ENCODE data around the gene ALG8. TPM values are rescaled to one million over a fixed set of nuclear protein-coding genes. Genes with fewer than 3 reads are reported as not detected.
"Not testable (repeated sequence)": the region's sequence is repeated elsewhere in the genome, so short reads cannot be mapped to it uniquely, and the experiment has no call there.

ALG8 gene
- total RNA-seq, 1 donor from 2014 or later: 16.7 TPM

DNA sequence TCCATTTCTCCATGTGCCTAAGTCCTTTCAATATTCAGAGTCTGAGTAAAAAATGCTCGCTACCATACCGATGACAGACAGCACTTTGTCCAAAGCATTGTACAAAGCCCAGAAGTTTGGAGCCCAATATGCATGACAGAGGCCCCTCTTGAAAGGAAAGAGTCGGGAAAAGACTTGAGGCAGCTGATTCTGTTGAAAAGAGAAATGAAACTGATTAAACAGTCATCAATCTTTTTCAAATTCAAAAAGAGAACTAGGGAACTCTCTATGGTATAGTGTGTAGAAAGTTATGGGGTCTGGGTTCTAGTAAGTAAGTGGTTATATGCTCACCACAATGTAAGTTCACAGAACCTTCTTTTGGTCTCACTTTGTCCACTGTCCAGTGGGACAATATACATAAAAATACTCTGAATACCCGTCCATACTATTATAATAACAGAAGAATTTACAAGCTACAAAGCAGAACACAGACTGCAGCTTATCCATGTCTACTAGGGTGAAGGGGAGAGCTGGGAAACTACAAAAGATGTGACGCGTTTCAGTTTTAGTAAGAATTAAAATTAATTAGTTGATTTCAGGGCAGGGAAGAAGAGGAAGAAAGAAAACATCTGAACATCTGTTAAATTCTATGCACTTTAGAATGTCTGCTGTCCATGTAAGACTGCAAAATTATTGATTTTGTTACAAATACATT lies 26.7 kb downstream of the ALG8 start:
- ATAC-seq (no peak), DNase-seq (ENCODE audit: missing footprints) (no peak)
- intact Hi-C loops (cut with DNase I): no loop called here

DNA sequence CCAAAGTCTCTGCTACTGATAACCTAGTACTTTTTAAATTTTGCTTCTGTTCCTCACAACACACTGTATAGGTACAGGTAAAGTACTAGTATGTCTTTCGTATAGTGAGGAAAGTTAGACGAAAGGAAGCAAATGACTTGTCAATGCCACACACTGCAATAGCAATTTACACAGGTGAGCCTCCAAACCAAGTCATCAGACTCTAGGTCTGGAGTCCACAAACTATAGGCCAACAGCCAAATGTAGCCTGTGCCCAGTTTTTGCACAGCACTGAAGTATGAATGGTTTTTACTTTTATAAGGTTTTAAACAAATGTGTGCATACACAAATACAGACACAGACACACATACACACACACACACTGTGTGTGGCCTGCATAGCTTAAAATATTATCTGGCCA lies 28.1 kb downstream of the ALG8 start:
- intact Hi-C loops (cut with DNase I): no loop called here
- no peak for ATAC-seq
- DNase-seq (ENCODE audit: missing footprints): no peak

DNA sequence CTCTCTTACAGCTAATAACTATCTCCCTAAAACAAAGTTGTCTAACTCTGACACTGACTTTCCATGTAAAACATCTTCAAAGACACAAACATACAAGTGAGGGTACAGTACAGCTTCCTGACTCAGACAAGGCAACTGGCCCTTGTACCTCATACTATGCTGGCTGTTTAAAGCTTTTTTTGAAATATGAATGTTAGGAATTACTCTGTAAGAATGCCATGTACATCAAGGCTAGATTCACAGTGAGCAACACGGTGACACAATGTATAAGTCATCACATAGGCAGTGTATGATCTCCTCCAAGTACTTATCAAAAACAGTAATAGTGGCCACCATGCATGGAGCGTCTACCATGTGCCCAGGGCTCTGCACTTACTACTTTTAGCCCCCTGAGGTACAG lies 28.6 kb downstream of the ALG8 start:
- intact Hi-C loops (cut with DNase I): no loop called here
- DNase-seq (ENCODE audit: missing footprints) (no peak), ATAC-seq (no peak)

DNA sequence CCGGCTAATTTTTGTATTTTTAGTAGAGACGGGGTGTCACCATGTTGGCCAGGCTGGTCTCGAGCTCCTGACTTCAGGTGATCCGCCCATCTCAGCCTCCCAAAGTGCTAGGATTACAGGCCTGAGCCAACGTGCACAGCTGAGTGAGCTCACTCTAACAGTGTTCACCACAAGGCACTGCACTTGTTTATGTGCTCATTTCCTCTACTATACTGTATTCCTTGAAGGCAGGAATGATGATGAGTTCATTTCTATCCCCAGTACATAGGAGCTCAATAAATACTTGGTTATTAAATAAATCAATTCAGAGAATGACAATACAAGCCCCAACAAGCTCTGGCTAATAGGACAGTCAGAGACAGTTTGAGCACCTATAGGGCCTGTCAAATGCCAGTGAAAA lies 29.1 kb downstream of the ALG8 start:
- ATAC-seq (no peak), DNase-seq (ENCODE audit: missing footprints) (no peak)
- intact Hi-C loops (cut with DNase I): no loop called here

DNA sequence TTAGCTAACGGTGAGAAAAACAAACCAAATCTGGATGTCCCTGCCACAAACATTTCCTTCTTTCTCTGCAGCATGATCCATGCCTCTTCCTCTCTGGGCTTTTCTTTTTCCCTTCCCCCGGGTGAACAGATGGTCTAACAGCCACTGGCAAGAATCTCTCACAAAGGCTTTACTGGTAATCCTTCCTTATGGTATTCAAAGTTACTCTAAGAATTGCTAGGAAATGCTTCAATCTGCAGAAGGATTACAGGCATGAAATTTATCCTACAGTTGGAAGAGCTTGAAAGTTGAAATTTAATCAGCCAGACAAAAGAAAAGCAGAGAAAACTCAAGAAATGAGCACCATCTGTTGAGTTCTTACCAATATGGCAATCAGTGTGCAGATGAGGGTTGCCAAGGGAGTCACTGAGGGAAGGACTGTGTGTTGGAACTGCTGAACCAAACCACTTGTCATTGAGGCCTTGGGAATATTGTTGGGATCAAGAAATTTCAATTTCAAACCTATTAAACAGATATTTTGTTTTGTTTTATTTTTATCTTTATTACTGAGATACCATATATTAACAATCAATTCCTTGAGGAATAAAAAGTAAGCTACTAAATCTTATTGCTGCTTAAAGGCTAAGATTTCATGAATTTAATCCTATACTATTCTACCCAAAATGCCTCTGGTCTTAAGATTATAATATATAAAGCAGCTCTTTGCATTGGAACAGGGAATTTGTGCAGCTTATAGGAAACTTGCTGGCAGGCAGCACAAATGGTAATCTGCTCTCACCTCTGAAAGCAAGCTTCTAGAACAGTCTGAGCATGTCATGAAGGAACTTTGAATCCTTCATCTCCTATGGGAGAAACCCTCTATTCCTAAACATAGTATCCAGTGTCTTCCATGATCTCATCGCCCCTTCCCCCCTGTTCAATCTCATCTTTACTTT lies 30.1 kb downstream of the ALG8 start:
- intact Hi-C loops (cut with DNase I): no loop called here
- no peak for ATAC-seq
- no peak for DNase-seq (ENCODE audit: missing footprints)

DNA sequence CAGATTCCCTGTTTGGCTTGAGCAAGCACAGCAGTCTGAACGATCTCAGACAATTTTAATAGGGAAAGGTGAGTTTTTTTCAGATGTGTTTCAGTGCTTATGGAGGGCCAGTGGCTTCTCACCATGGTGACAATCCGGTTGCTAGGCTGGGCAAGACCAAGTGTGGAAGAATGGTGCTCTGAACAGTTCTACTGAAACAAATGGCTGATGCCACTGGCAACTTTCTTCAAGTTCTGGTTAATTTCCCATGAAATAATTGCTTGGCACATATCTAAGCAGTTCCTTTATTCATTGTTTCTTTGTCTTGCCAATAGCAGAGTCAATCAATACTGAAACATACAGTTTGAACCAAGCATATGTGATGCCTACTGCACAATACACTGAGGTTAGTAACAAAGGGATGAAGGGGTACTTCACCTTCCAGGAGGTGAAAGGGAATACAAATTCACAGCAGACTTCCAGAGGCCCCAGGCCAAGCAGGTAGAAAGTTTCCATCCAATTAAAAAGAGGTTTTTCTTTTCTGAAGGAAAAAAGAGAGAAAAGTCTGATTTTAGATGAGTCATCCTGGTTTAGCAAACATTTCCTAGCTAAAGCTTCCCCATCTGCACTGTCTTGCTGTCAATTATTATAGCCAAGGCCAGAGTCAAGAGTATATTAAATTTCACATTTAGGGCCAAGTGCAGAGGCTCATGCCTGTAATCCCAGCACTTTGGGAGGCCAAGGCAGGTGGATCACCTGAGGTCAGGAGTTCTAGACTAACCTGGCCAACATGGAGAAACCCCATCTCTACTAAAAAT lies 38.6 kb downstream of the ALG8 start:
- DNase-seq (ENCODE audit: missing footprints) (no peak), ATAC-seq (no peak)
- intact Hi-C loops (cut with DNase I): no loop called here

DNA sequence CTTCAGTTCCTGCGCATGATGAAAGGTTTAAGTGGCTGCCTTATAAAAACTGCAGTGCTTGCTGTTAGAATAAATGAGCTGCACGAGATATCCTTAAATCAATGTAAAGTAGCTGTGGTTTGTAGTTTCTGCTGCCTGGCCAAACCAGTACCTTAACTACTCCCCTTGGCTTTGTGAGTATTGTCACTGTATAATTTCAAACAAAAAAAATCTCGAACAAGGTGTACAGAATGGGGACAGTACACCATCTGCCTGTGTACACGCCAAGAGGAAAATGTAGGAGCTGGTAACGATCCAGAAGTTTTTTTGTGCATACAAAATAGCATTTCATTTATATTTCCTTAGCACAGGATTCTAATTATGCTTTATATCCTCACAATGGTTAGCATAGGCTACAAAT lies 39.2 kb downstream of the ALG8 start:
- intact Hi-C loops (cut with DNase I): no loop called here
- DNase-seq (ENCODE audit: missing footprints) (no peak), ATAC-seq (no peak)

DNA sequence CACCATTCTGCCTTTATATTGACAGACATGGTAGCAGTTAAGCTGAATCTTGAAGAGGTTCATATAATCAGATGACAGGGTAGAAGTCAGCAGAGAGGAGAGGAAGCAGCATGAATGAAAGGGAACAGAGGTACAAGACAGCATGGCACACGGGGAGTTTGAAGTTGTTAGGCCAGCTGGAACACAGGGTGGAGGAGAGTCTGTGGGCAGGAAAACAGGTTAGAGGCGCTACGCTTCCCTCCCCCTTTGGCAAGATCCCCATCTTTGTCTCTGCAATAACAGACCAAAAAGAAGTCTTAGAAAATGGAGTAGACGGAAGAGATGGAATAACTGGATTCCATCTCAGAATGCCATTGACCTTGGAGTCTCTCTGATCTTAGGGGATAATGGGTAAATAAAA lies 39.8 kb downstream of the ALG8 start:
- no peak for ATAC-seq
- DNase-seq (ENCODE audit: missing footprints): no peak
- intact Hi-C loops (cut with DNase I): no loop called here

DNA sequence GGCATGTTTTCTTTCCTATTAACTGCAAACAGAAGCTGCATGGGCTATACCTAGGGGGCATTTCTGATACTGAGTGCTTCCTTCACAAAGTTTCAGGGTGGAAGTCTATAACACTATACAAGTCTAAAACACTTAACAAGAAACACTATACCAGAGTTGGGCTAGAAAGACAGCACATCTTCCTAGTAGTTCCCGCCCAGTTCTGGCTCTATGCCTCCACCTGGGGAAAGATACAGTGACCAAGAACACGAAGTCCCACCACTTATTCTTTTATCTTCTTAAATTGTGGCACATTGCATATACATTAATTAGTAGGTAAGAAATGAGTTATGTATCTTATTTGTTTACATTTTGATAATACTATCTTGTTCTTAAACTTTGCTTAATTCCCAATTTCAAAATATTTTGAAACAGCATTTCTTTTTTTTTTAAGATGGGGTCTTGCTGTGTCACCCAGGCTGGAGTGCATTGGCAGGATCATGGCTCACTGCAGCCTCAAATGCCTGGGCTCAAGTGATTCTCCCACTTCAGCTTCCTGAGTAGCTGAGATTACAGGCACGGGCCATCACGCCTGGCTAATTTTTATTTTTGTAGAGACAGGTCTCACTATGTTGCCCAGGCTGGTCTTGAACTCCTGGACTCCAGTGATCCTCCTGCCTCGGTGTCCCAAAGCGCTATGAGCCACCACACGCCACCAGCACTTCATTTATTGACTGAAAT lies 41.6 kb downstream of the ALG8 start:
- ATAC-seq (no peak), DNase-seq (ENCODE audit: missing footprints) (no peak)
- intact Hi-C loops (cut with DNase I): no loop called here

DNA sequence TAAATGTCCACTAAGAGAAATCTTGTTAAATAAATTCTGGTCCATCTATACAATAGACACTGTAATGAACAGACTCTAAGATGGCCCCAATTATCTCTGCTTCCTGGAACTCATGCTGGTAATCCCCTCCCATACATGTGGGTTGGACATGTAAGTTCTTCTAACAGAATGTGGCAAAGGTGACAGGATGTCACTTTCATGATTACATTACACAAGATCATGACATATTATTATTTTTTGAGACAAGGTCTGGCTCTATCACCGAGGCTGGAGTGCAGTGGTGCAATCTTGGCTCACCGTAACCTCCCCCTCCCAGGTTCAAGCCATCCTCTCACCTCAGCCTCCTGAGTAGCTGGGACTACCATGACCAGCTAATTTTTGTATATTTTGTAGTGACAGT lies 45.2 kb downstream of the ALG8 start:
- no peak for ATAC-seq
- intact Hi-C loops (cut with DNase I): no loop called here
- no peak for DNase-seq (ENCODE audit: missing footprints)

DNA sequence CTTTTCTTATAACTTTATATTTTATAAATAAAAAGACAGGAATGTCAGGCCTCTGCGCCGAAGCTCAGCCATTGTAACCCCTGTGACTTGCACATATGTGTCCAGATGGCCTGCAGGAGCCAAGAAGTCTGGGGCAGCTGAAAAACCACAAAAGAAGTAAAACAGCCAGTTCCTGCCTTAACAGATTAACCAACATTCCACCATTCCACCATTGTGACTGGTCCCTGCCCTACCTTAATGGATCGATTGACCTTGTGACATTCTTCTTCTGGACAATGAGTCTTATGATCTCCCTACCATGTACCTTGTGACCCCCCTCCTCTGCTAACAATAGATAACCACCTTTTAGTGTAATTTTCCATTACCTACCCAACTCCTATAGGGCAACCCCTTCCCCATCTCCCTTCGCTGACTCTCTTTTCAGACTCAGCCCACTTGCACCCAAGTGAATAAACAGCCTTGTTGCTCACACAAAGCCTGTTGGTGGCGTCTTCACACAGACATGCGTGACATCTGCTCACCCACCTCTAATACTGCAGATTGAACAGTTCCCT lies 52.8 kb downstream of the ALG8 start:
- DNase-seq (ENCODE audit: missing footprints); intact Hi-C loops (cut with DNase I); ATAC-seq: not testable (repeated sequence)

DNA sequence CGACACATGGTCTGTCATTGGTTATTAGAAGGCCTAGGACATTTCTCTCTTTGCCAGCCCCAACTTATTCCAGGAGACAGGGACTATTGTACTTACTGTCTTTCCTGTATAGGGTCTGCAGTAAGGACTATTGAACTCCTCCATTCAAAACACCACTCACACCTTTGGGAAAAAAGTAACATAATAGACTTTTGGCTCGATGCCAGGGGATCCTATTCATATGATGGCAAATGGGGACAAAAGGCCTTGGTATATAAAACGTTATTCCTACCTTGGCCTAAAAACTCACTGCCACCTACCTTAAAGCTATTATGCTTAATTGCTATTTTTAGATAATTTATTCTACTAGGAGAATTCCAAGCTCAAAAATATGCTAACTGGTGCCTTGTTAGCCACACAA lies 53.5 kb downstream of the ALG8 start:
- ATAC-seq (no peak), DNase-seq (ENCODE audit: missing footprints) (no peak)
- intact Hi-C loops (cut with DNase I): no loop called here

DNA sequence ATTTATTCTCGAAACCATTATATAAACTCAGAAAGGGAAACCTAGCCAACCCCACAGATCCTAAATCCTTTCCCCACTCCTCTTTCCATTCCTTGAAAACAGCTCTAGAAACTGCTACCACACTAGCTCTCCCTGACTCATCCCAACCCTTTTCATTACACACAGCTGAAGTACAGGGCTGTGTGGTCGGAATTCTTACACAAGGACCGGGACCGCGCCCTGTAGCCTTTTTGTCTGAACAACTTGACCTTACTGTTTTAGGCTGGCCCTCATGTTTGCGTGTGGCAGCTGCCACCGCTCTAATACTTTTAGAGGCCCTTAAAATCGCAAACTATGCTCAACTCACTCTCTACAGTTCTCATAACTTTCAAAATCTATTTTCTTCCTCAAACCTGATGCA lies 54.9 kb downstream of the ALG8 start:
- intact Hi-C loops (cut with DNase I): loop anchor here (5.0 kb wide), 2 partner anchors 53 to 103 kb away; partner anchors contain the start of genes ALG8, KCTD21 and USP35
- DNase-seq (ENCODE audit: missing footprints); ATAC-seq: not testable (repeated sequence)

DNA sequence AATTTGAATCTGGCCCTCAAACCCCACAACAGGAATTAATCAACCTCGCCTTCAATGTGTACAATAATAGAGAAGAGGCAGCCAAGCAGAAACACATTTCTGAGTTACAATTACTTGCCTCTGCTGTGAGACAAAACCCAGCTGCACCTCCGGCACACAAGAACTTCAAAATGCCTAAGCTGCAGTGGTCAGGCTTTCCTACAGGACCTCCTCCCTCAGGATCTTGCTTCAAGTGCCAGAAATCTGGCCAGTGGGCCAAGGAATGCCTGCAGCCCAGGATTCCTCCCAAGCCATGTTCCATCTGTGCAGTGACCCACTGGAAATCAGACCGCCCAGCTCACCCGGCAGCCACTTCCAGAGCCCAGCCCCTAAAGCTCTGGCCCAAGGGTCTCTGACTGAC lies 56.4 kb downstream of the ALG8 start:
- DNase-seq (ENCODE audit: missing footprints) (no peak), ATAC-seq (no peak)
- intact Hi-C loops (cut with DNase I): loop anchor here (5.0 kb wide), 2 partner anchors 54 to 104 kb away; partner anchors contain the start of genes ALG8, KCTD21 and USP35

DNA sequence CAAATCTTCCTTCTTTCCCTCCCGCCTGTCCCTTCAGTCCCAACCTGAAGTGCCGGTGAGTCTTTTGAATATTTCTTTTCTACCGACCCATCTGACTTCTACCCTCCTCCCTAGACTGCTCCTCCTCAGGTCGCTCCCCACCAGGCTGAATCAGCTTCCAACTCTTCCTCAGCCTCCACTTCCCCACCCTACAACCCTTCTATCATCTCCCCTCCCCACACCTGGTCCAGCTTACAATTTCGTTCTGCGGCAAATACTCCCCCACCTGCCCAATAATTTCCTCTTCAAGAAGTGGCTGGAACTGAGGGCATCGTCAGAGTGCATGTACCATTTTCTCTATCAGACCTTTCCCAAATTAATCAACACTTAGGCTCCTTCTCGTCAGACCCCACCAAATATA lies 57.3 kb downstream of the ALG8 start:
- ATAC-seq (no peak), DNase-seq (ENCODE audit: missing footprints) (no peak)
- intact Hi-C loops (cut with DNase I): loop anchor here (5.0 kb wide), 2 partner anchors 55 to 105 kb away; partner anchors contain the start of genes ALG8, KCTD21 and USP35

DNA sequence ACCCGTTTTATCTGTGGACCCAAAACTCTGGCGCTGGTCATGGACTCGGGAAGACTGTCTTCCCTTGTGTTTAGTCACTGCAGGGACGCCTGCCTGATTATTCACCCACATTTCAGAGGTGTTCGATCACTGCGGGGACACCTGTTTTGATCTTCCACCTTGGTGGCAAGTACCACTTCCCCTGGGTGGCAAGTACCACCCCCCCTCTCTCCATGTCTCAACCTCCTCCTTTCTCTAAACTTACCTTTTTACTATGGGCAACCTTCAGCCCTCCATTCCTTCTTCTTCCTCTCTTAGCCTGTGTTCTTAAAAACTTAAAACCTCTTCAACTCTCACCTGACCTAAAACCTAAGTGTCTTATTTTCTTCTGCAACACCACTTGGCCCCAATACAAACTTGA lies 57.8 kb downstream of the ALG8 start:
- intact Hi-C loops (cut with DNase I): loop anchor here (5.0 kb wide), 2 partner anchors 56 to 106 kb away; partner anchors contain the start of genes ALG8, KCTD21 and USP35
- ATAC-seq: no peak

DNA sequence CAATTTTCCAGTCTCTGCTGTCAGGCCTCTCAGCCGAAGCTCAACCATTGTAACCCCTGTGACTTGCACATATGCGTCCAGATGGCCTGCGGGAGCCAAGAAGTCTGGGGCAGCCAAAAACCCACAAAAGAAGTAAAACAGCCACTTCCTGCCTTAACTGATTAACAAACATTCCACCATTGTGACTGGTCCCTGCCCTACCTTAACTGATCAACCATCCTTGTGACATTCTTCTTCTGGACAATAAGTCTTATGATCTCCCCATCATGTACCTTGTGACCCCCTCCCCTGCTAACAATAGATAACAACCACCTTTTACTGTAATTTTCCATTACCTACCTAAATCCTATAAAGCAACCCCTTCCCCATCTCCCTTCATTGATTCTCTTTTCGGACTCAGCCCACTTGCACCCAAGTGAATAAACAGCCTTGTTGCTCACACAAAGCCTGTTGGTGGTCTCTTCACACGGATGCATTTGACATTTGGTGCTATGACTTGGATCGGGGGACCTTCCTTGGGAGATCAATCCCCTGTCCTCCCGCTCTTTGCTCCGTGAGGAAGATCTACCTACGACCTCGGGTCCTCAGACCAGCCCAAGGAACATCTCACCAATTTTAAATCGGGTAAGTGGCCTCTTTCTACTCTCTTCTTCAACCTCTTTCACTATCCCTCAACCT lies 58.5 kb downstream of the ALG8 start:
- intact Hi-C loops (cut with DNase I): loop anchor here (5.0 kb wide), 2 partner anchors 56 to 106 kb away; partner anchors contain the start of genes ALG8, KCTD21 and USP35
- DNase-seq (ENCODE audit: missing footprints) (no peak), ATAC-seq (no peak)

More for the DNA sequence above, 57.8 kb downstream of the ALG8 start:
- no peak for DNase-seq (ENCODE audit: missing footprints)

All from Right ventricle myocardium inferior (tissue), 1 donor.